Esophagus muscularis mucosa (tissue), 4 donors: Measurements from ENCODE around the gene SMARCC1. TPM values are rescaled to one million over a fixed set of nuclear protein-coding genes. Genes with fewer than 3 reads are reported as not detected.

Experiments used
- DNase-seq: peaks from one replicate; pipeline ENCODE4 v3.0.0-alpha.2; 2017; ENCODE audit errors: extremely low spot score
- H3K27ac ChIP-seq, 4 donors: fragments of 200-600 bp; sonication (generic); replicated peaks in 1 of 4; 1 replicate in 3 of 4; 2 replicates in 1 of 4; pipeline ENCODE4 v1.5.1; 2016 to 2019; ENCODE audit warnings: mild to moderate bottlenecking in 1 of 4
- H3K27me3 ChIP-seq, 4 donors: fragments of 200-600 bp; sonication (generic); one replicate each; pipeline versions ENCODE4 v1.5.1 to v1.6.0; 2016 to 2019
- H3K36me3 ChIP-seq, 4 donors: fragments of 200-600 bp; sonication (generic); one replicate each; pipeline ENCODE4 v1.5.1; 2016 to 2019
- H3K4me1 ChIP-seq, 4 donors: fragments of 200-600 bp; sonication (generic); one replicate each; pipeline ENCODE4 v1.5.1; 2016 to 2019
- H3K4me3 ChIP-seq, 4 donors: fragments of 200-600 bp; sonication (generic); 1 replicate in 2 of 4; 2 replicates in 2 of 4; pipeline ENCODE4 v1.5.1; 2016 to 2019; ENCODE audit warnings: mild to moderate bottlenecking in 4 of 4, moderate library complexity in 1 of 4
- H3K9me3 ChIP-seq, 4 donors: fragments of 200-600 bp; sonication (generic); 1 replicate in 3 of 4; 2 replicates in 1 of 4; pipeline ENCODE4 v1.5.1; 2016 to 2019
- EP300 ChIP-seq: sonication (generic); formaldehyde crosslinking; IDR thresholded peaks from one replicate; pipeline ENCODE4 v1.6.1; 2017; ENCODE audit warnings: antibody characterized with exemption
- POLR2A ChIP-seq: fragments of 450-650 bp; IDR thresholded peaks from one replicate; pipeline ENCODE4 v1.6.1; 2017; ENCODE audit warnings: antibody characterized with exemption, moderate library complexity, mild to moderate bottlenecking, low read depth
- POLR2AphosphoS5 ChIP-seq, 2 donors: sonication (generic); formaldehyde crosslinking; IDR thresholded peaks; one replicate each; pipeline ENCODE4 v1.6.1; 2017; ENCODE audit warnings: antibody characterized with exemption in 2 of 2
- WGBS: methylation state at CpG from one replicate; pipeline ENCODE4 v1.1.5; 2018; 5-methylcytosine and 5-hydroxymethylcytosine counted together
- intact Hi-C: fragments of 100-400 bp; cut with DNase I; formaldehyde crosslinking; loops from one replicate; pipeline ENCODE4 v1.15.1; 2023
- total RNA-seq, 4 donors: library from RNA; depleted of rRNA; stranded (reverse); fragments of >200 nt; gene quantifications; one replicate each; pipeline versions ENCODE4 v1.1.0 to v1.2.1, GENCODE V29; 2016
- TF ChIP-seq, protein P1 (sequence below), 3 experiments: fragments of 200-600 bp in 2 of 3; fragments of 450-650 bp in 1 of 3; sonication (generic) in 2 of 3; IDR thresholded peaks; one replicate each; pipeline ENCODE4 v1.5.1; 2017 to 2019; ENCODE audit warnings: antibody characterized with exemption in 3 of 3, mild to moderate bottlenecking in 2 of 3, moderate library complexity in 1 of 3

SMARCC1 gene
- total RNA-seq, 4 donors from 2014 or later = 46.1 to 57.2 (median 49.7) TPM

DNA sequence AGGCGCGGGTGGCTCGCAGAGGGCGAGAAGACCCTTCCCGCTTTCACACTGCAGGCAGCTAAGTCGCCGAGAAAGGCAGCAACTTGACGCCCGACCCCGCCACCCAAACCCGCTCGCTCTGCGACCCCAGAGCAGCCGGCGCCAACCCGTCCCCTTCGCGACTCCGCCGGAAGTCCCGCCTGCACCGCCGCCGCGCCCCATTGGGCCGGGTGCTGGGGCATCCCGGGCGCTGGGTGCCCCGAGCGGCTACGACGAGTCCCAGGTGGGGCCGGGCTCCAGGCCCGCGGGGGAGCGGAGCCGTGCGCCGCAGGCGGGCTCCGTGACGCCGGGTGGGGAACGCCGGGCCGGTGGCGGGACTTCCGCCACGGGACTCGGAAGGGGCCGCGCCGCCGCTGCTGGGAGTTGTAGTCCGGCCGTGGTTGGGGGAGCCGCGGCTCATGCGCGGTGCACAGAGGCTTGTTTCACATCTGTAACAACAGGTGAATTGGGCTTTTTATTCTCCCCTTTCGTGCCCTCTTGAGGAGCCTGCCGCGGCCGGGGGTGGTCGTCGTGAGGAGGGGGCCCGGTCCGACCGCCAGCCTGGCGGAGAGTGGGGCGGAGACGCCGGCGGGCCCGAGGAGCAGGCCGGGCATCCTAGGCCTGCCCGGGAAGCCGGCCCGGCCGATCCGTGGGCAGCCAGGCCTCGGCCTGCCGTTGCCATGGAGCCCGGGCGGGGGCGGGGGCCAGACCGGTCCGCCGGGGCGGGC lies 21.2 kb upstream of the SMARCC1 start, which contains the start of gene DHX30:
TSS of gene DHX30 (plus strand) at position 405 of the 746 bp plus-strand sequence. CDS start 7,546 bp downstream, outside the sequence.
- Histone ChIP-seq H3K9me3 (no peaks in the 10 kb centered on the region), H3K27me3 (no peaks in the 10 kb centered on the region), H3K27ac (peak within 1 kb of the TSS; percentile 95 to 100 (median 100)), H3K4me1 (peaks cover 18 to 32% (median 24%) of the 10 kb centered on the region in 4 donors), H3K36me3 (peaks cover 16 to 28% (median 25%) of the 10 kb centered on the region in 4 donors), H3K4me3 (peak within 1 kb of the TSS; percentile 83 to 100 (median 96))
- 0% methylated on average over 7 of the region's 90 CpGs for WGBS
- intact Hi-C loops = no loop called here
- DNase-seq = peak; percentile 97
- TF ChIP-seq, protein P1, sequence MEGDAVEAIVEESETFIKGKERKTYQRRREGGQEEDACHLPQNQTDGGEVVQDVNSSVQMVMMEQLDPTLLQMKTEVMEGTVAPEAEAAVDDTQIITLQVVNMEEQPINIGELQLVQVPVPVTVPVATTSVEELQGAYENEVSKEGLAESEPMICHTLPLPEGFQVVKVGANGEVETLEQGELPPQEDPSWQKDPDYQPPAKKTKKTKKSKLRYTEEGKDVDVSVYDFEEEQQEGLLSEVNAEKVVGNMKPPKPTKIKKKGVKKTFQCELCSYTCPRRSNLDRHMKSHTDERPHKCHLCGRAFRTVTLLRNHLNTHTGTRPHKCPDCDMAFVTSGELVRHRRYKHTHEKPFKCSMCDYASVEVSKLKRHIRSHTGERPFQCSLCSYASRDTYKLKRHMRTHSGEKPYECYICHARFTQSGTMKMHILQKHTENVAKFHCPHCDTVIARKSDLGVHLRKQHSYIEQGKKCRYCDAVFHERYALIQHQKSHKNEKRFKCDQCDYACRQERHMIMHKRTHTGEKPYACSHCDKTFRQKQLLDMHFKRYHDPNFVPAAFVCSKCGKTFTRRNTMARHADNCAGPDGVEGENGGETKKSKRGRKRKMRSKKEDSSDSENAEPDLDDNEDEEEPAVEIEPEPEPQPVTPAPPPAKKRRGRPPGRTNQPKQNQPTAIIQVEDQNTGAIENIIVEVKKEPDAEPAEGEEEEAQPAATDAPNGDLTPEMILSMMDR (IDR thresholded peaks at IDR 0.05) = no peak
- TF ChIP-seq POLR2AphosphoS5 (IDR thresholded peaks at IDR 0.05) = peak; percentile 76 to 83
- peak; percentile 81 for TF ChIP-seq POLR2A

DNA sequence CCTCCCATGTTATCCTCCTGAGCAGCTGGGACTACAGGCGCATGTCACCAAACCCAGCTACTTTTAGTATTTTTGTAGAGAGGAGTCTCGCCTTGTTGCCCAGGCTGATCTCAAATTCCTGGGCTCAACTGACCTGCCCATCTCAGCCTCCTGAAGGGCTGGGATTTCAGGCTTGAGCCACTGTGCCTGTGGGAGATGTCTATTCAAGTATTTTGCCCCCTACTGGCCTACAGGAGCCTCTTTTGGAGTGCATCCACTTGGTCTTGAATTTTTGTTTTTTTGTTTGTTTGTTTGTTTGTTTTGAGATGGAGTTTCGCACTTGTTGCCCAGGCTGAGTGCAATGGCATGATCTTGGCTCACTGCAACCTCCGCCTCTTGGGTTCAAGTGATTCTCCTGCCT lies 18.0 kb upstream of the SMARCC1 start:
- Histone ChIP-seq H3K36me3 (no peaks in the 10 kb centered on the region), H3K27me3 (no peaks in the 10 kb centered on the region), H3K4me1 (peaks cover 17 to 27% (median 20%) of the 10 kb centered on the region in 4 donors), H3K27ac (no peak overlapping the region), H3K9me3 (no peaks in the 10 kb centered on the region), H3K4me3 (no peak overlapping the region)
- intact Hi-C loops = no loop called here
- WGBS = 69% methylated on average over 4 of the region's 4 CpGs
- TF ChIP-seq EP300 (no peak), POLR2AphosphoS5 (IDR thresholded peaks at IDR 0.05) (no peak), POLR2A (no peak)
- TF ChIP-seq, protein P1 (IDR thresholded peaks at IDR 0.05) = no peak
- no peak for DNase-seq

DNA sequence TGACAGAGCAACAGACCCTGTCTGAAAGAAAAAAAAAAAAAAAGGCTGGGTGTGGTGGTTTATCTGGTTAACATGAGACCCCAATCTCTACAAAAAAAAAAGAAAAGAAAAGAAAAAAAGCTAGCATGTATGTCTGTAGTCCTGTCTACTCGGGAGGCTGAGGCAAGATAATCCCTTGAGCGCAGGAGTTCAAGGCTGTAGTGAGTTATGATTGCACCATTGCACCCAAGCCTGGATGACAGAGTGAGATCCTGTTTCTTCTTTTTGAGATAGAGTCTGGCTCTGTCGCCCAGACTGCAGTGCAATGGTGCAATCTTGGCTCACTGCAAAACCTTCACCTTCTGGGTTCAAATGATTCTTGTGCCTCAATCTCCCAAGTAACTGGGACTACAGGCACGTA lies 12.9 kb upstream of the SMARCC1 start:
- WGBS = 76% methylated on average over 4 of the region's 4 CpGs

DNA sequence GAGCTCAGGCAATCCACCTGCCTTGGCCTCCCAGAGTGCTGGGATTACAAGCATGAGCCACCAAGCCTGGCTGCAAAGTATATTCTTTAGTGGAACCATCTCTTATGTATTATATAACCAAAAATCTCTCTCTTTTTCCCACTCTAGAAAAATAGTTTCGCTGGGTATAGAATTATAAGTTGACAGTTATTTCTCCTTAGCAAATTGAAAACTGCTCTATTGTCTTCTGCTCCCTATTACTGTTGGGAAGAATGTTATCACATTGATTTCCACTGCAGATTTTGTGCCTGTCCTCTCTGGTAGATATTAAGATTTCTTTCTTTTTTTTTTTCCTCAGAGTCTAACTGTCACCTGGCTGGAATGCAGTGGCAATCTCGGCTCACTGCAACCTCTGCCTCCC lies 11.0 kb upstream of the SMARCC1 start:
- TF ChIP-seq POLR2AphosphoS5 (IDR thresholded peaks at IDR 0.05) (no peak), EP300 (no peak), POLR2A (no peak)
- TF ChIP-seq, protein P1 (IDR thresholded peaks at IDR 0.05) = no peak
- Histone ChIP-seq H3K4me3 (no peak overlapping the region), H3K27me3 (no peaks in the 10 kb centered on the region), H3K36me3 (no peaks in the 10 kb centered on the region), H3K4me1 (peaks cover 4 to 10% (median 5%) of the 10 kb centered on the region in 4 donors), H3K27ac (no peak overlapping the region), H3K9me3 (no peaks in the 10 kb centered on the region)
- 100% methylated on average over 2 of the region's 2 CpGs for WGBS
- intact Hi-C loops = no loop called here
- no peak for DNase-seq

More for the DNA sequence above, 12.9 kb upstream of the SMARCC1 start:
- TF ChIP-seq POLR2A (no peak), EP300 (no peak)
- TF ChIP-seq, protein P1 (IDR thresholded peaks at IDR 0.05) = no peak
- intact Hi-C loops = no loop called here
- Histone ChIP-seq H3K36me3 (no peaks in the 10 kb centered on the region), H3K27ac (no peak overlapping the region), H3K9me3 (no peaks in the 10 kb centered on the region), H3K4me3 (no peak overlapping the region), H3K4me1 (peaks cover 0 to under 1% (median under 1%) of the 10 kb centered on the region in 4 donors), H3K27me3 (no peaks in the 10 kb centered on the region)
- DNase-seq = no peak
